NB4 (cell line): ENCODE measurements around the gene DPYSL4.

Experiments used
- DNase-seq: peaks from one replicate; pipeline ENCODE4 v3.0.0; 2010; ENCODE audit warnings: low read depth
- H3K4me3 ChIP-seq: one replicate; pipeline ENCODE4 v1.5.1; 2011; ENCODE audit warnings: mild to moderate bottlenecking, low read depth, low read length, moderate library complexity
- MYC ChIP-seq: IDR thresholded peaks from 2 replicates; pipeline ENCODE4 v1.6.1; 2011; ENCODE audit warnings: low read depth, low read length
- POLR2A ChIP-seq: IDR thresholded peaks from 2 replicates; pipeline ENCODE4 v1.6.1; 2011; ENCODE audit warnings: mild to moderate bottlenecking; ENCODE audit not compliant: insufficient read length; ENCODE audit errors: extremely low read depth
- TF ChIP-seq, protein P1 (sequence below): IDR thresholded peaks from 2 replicates; pipeline ENCODE4 v1.6.1; 2011; ENCODE audit warnings: low read depth, low read length
- TF ChIP-seq, protein P2 (sequence below): IDR thresholded peaks from one replicate; pipeline ENCODE4 v1.5.1; 2012; ENCODE audit warnings: low read depth, low read length

DPYSL4 gene

DNA sequence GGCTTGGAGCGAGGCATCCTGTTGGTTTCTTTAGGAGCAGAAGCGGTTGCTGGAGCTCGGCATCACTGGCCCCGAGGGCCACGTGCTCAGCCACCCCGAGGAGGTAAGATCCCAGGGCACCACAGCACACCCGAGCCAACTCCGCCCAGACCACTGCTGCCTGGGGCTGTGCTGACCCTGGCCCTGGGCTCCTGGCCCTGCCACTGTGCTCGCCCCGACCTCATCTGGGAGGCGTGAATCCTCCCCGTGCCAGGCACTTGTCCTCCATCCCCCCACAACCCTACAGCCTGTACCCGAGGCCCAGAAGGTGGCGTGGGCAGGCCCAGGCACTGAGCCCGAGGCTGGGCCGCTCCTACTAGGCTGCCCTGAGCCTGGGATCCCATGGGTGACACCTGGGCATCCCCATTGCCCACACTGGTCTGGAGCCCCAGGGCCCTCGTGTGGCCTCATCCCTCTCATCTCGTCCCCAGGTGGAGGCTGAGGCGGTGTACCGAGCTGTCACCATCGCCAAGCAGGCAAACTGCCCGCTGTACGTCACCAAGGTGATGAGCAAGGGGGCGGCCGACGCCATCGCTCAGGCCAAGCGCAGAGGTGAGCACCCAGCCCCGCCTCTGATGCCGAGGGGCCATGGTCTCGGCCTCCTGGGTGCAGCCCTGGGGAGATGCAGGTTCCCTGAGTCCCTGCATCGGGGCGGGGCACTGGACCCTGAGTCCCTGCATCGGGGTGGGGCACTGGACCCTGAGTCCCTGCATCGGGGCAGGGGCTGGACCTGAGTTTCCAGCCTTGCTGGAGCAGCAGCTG, 11.8 kb downstream of the DPYSL4 start:
- TF ChIP-seq MYC = no peak
- TF ChIP-seq, protein P1, sequence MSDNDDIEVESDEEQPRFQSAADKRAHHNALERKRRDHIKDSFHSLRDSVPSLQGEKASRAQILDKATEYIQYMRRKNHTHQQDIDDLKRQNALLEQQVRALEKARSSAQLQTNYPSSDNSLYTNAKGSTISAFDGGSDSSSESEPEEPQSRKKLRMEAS = no peak
- TF ChIP-seq, protein P2, sequence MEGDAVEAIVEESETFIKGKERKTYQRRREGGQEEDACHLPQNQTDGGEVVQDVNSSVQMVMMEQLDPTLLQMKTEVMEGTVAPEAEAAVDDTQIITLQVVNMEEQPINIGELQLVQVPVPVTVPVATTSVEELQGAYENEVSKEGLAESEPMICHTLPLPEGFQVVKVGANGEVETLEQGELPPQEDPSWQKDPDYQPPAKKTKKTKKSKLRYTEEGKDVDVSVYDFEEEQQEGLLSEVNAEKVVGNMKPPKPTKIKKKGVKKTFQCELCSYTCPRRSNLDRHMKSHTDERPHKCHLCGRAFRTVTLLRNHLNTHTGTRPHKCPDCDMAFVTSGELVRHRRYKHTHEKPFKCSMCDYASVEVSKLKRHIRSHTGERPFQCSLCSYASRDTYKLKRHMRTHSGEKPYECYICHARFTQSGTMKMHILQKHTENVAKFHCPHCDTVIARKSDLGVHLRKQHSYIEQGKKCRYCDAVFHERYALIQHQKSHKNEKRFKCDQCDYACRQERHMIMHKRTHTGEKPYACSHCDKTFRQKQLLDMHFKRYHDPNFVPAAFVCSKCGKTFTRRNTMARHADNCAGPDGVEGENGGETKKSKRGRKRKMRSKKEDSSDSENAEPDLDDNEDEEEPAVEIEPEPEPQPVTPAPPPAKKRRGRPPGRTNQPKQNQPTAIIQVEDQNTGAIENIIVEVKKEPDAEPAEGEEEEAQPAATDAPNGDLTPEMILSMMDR = no peak
- TF ChIP-seq POLR2A = no peak
- DNase-seq = no peak
- no peak overlapping the region for H3K4me3 ChIP-seq

DNA sequence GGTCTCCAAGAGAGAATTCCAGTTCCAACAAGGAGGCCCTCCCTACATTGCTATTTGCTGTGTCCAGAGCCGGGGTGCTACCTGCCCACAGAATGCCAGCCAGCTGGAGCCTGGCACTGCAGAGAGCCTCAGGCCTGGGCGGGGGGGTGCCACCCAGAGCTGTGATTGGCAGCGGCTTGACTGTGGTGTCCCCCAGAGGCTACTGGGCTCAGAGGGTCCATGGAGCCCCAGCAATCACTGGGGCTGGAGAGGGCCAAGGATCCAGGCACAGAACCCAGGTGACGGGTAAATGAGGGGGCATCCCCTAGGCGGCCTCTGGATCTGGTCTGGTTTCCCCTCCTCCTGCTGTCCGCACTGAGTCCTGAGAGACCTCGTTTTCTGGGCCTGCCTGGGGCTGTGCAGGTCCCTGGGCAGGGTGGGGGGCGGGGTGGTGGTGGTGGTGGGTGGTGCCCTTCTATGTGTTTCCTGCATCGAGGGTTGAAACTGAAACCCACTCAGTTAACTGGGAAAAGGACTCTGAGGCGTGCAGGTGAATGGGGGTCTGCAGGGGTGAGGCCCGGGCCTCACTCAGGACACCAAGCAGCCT, 12.6 kb downstream of the DPYSL4 start:
- TF ChIP-seq, protein P1 = no peak
- TF ChIP-seq POLR2A = no peak
- no peak for TF ChIP-seq MYC
- TF ChIP-seq, protein P2 = no peak
- no peak for DNase-seq
- no peak overlapping the region for H3K4me3 ChIP-seq

DNA sequence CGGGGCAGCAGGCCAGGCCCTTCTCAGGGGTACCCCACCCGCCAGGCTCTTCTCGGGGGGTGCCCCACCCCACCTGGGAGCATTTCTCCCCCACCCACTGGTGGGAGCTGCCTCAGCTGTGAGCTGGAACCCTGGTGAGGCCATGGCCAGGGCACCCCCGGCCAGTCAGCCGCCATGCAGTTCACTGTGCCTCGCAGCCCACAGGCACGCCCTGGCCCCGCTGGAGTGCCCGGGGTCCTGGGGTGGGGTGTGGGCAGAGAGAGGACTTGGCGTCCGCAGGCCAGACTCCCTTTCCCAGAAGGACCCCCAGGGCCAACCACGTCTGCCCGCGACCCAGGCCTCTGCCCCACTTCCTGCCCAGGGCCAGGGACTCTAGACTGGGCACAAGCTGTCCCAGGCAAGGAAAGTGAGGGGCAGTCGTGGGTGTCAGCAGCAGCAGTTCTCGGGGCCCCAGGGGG, 13.1 kb downstream of the DPYSL4 start:
- no peak for TF ChIP-seq POLR2A
- TF ChIP-seq, protein P2 = no peak
- DNase-seq = no peak
- H3K4me3 ChIP-seq = no peak overlapping the region

DNA sequence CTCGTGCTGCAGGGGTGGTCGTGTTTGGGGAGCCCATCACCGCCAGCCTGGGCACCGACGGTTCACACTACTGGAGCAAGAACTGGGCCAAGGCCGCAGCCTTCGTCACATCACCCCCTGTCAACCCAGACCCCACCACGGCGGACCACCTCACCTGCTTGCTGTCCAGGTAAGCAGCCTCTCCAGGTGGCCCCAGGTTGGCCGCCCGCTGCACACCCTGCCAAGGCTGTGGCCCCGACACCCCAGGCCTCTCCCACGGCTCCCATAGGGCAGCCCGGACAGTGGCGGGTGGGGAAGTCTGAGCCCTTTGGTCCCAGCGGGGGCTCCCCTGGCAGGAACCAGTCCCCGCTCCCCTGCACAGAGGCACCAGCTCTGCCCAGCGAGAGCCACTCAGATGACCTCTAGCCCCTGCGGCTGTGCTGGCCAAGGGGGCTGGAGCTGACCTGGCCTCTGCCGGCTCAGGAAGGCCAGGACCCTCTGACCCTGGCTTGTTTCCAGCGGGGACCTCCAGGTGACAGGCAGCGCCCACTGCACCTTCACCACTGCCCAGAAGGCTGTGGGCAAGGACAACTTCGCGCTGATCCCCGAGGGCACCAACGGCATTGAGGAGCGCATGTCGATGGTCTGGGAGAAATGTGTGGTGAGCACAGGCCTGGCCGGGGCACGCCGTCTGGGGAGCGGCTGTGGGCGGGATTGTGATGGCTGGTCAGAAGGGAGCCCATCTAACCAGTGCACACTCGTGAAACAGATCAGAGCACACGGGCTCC, 13.8 kb downstream of the DPYSL4 start:
- TF ChIP-seq MYC = no peak
- no peak for TF ChIP-seq POLR2A
- TF ChIP-seq, protein P1 = no peak
- TF ChIP-seq, protein P2 = no peak
- DNase-seq = no peak
- no peak overlapping the region for H3K4me3 ChIP-seq

DNA sequence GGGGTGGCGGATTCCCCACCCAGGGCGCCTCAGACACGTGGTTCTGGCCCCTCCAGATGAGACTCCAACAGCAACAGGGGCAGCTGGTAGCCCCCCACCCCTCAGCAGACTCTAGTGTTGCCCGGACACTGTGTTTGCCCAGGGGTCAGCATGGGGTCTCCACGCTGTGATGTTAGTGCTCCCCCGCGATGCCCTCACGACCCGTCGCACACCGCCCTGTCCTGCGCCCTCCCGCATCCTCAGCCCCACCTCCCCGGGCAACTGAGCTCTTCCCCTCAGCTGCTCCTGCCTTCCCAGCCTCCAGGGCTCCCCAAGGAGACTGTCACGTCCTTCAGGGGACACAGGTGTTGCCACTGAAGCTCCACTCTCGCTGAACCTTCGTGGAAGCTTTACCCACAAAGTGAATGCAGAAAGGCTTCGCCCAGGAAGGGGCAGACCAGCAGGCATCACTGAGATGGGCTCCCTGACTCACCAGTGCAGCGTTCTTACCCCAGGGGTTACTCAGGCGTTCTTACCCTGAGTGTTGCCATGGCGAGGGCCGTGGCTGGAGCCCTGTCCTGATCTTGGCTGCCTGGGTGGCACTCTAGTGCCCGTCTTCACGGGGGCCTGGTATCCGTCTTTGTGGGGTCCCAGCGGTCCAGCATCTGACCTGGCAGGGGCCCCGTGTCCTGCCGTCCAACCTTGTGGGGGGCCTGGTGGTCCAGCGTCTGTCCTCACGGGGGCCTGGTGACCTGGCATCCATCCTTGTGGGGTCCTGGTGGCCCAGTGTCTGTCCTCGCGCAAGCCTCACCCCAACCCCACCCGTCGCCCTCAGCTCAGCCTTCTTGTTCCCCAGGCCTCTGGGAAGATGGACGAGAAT, 14.6 kb downstream of the DPYSL4 start:
- TF ChIP-seq, protein P1 = no peak
- TF ChIP-seq MYC (no peak), POLR2A (no peak)
- TF ChIP-seq, protein P2 = no peak

More for the DNA sequence above, 14.6 kb downstream of the DPYSL4 start:
- no peak for DNase-seq
- no peak overlapping the region for H3K4me3 ChIP-seq
